ENCODE data around the gene IL21R. TPM values are rescaled to one million over a fixed set of nuclear protein-coding genes. Genes with fewer than 3 reads are reported as not detected.
A peak's percentile ranks its signal among the peaks of the same experiment; 100 is the strongest.

Gene IL21R
- total and polyA plus RNA-seq, 12 donors, result 0.08 to 2.6 (median 0.42) TPM; not detected in 1

DNA sequence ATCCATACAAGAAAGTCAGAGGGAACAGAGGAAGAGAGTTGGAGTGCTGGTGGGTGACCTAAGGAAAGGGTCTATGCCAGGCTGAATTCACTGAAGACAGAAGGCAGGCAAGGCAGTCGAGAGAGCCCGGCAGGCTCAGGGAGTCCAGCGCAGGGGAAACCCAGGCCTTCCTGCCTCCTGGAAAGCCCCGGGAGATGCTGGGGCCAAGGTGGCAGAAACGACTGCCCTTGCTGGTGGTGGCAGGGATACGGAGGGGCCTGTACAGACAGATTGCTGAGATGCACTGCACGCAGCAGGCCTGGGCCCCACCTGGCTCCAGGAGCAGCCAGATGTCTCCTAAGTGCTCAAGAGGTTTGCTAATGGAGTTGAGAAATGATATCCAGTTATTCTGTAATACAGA is 87.9 kb downstream of the IL21R start:
- no peak for DNase-seq
- H3K27ac ChIP-seq, result no peak overlapping the region
- TF ChIP-seq, protein P1, sequence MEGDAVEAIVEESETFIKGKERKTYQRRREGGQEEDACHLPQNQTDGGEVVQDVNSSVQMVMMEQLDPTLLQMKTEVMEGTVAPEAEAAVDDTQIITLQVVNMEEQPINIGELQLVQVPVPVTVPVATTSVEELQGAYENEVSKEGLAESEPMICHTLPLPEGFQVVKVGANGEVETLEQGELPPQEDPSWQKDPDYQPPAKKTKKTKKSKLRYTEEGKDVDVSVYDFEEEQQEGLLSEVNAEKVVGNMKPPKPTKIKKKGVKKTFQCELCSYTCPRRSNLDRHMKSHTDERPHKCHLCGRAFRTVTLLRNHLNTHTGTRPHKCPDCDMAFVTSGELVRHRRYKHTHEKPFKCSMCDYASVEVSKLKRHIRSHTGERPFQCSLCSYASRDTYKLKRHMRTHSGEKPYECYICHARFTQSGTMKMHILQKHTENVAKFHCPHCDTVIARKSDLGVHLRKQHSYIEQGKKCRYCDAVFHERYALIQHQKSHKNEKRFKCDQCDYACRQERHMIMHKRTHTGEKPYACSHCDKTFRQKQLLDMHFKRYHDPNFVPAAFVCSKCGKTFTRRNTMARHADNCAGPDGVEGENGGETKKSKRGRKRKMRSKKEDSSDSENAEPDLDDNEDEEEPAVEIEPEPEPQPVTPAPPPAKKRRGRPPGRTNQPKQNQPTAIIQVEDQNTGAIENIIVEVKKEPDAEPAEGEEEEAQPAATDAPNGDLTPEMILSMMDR (IDR thresholded peaks at IDR 0.05), result no peak
- TF ChIP-seq POLR2A (IDR thresholded peaks at IDR 0.05), result no peak
- intact Hi-C loops (cut with DNase I), result loop anchor here in 1 of 2 donors (10.0 kb wide), 1 partner anchor 45 kb away; no protein-coding TSS in a partner anchor
- H3K9me3 ChIP-seq (replicated peaks in 1 of 3), result no peaks in the 10 kb centered on the region
- WGBS, 4 donors, result 83 to 96% (median 91%) methylated on average over 7 of the region's 7 CpGs
- no peak overlapping the region for H3K4me3 ChIP-seq
- no peaks in the 10 kb centered on the region for H3K4me1 ChIP-seq (replicated peaks in 1 of 2)
- peaks cover 0 to 100% of the 10 kb centered on the region in 2 donors for H3K36me3 ChIP-seq (replicated peaks in 1 of 2)
- H3K27me3 ChIP-seq, result no peaks in the 10 kb centered on the region

DNA sequence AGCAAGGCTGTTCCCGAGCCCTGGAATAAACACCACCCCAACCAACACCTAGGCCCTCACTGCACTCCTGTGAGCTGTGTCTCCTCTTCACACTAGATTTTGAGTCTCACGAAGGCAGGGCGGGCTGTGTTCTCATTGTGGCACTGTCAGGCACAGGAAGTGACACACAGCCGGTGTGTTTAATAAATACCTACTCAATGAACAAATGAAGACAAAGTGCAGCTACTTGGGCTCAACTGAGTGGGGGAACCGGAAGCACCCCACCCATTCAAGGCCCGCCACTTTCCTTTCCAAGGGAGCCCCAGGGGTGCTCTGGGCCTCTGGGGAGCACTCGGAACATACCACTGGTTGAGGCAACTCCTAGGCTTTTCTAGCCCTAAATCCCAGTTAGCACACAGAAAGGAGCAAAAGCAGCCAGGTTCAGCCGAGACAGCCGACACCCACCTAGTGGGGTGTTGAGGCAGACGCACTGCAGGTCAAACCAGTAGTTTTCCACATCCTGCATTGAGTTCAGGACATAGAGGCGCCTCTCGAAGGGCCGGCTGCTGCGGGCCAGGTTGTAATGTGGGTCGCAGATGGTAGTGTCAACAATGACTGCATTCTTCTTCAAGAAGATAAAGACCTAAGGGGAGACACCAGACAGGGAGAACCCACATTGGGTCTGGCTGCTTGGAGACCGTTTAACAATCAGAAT is 90.1 kb downstream of the IL21R start:
- intact Hi-C loops (cut with DNase I), result no loop called here
- no peak for DNase-seq
- H3K4me3 ChIP-seq, result no peak overlapping the region
- 89 to 92% (median 90%) methylated on average over 12 to 16 of the region's 16 CpGs for WGBS, 4 donors
- peaks cover 0 to 99% of the 10 kb centered on the region in 2 donors for H3K36me3 ChIP-seq (replicated peaks in 1 of 2)
- no peak overlapping the region for H3K27ac ChIP-seq
- H3K9me3 ChIP-seq (replicated peaks in 1 of 3), result no peaks in the 10 kb centered on the region
- H3K27me3 ChIP-seq, result no peaks in the 10 kb centered on the region
- no peaks in the 10 kb centered on the region for H3K4me1 ChIP-seq (replicated peaks in 1 of 2)
- no peak for TF ChIP-seq POLR2A (IDR thresholded peaks at IDR 0.05)
- TF ChIP-seq, protein P1 (IDR thresholded peaks at IDR 0.05), result no peak

DNA sequence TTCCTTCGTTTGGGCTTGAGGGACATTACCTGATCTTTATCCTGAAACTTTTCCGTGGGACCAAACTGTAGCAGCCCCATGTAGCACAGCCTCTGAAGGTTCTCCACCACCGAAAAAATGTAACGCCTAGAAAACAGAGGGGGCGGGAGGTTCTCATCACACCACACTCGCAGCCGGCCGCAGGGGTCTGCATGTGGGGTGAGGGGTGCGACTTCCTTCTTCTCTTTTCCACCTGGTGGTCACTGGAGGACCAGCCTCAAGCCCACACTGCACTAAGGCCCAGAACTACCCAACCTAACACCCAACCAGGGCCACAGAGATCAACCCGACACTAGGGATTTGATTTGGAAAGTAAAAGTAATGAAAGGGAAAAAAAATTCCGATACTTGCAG is 90.6 kb downstream of the IL21R start:
- 88 to 92% (median 90%) methylated on average over 11 of the region's 11 CpGs for WGBS, 4 donors
- no peaks in the 10 kb centered on the region for H3K9me3 ChIP-seq (replicated peaks in 1 of 3)
- H3K36me3 ChIP-seq (replicated peaks in 1 of 2), result peaks cover 0 to 99% of the 10 kb centered on the region in 2 donors
- intact Hi-C loops (cut with DNase I), result no loop called here
- TF ChIP-seq POLR2A (IDR thresholded peaks at IDR 0.05), result no peak
- TF ChIP-seq, protein P1 (IDR thresholded peaks at IDR 0.05), result no peak
- H3K4me3 ChIP-seq, result no peak overlapping the region
- H3K27me3 ChIP-seq, result no peaks in the 10 kb centered on the region
- no peaks in the 10 kb centered on the region for H3K4me1 ChIP-seq (replicated peaks in 1 of 2)
- H3K27ac ChIP-seq, result no peak overlapping the region
- DNase-seq, result no peak

DNA sequence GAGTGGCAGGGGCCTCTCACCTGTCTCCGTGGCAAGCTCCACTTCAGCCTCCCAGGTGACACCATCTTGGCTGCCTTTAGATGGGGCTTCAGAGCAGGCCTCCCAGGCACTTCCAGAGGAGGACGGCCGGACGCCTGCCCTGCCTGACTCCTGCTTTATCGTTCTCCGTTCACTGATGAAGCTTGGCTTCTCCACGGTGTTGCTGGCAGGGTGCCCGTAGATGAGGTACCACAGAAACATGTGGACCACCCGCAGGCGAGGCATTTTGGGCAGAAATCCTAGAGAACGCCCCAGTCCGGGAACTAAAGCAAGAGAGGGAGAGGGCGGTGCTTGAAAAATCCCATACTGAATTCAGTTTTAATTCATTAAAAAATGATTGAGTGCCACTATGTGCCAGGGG is 93.2 kb downstream of the IL21R start:
- Histone ChIP-seq H3K27me3 (no peaks in the 10 kb centered on the region), H3K4me1 (replicated peaks in 1 of 2) (no peaks in the 10 kb centered on the region), H3K36me3 (replicated peaks in 1 of 2) (peaks cover 0 to 99% of the 10 kb centered on the region in 2 donors), H3K9me3 (replicated peaks in 1 of 3) (no peaks in the 10 kb centered on the region), H3K4me3 (no peak overlapping the region), H3K27ac (no peak overlapping the region)
- intact Hi-C loops (cut with DNase I), result no loop called here
- 74 to 91% (median 87%) methylated on average over 11 to 13 of the region's 13 CpGs for WGBS, 4 donors
- TF ChIP-seq, protein P1 (IDR thresholded peaks at IDR 0.05), result no peak
- TF ChIP-seq POLR2A (IDR thresholded peaks at IDR 0.05), result no peak
- peak in 1 of 7 donors; percentile 30 for DNase-seq

All from adrenal gland (tissue), 12 donors.